ENCODE data around the gene DPPA5. TPM values are rescaled to one million over a fixed set of nuclear protein-coding genes. Genes with fewer than 3 reads are reported as not detected.

Gene DPPA5
- total and polyA plus RNA-seq, 2 donors (not counting 3 experiments of a cell fraction or from before 2014, with no cell fraction given), result not detected

GRCh38 chr6:73323323-73323722, 30.8 kb downstream of the DPPA5 start:
- intact Hi-C loops (cut with micrococcal nuclease), result no loop called here
- Histone ChIP-seq H3K4me3 (replicated peaks in 1 of 3; ENCODE audit: insufficient read depth in 1 of 3, low read depth in 1 of 3, low read length in 3 of 3) (no peak overlapping the region), H3K9me3 (replicated peaks; ENCODE audit: control insufficient read depth, insufficient read depth, low read length) (no peaks in the 10 kb centered on the region), H3K36me3 (ENCODE audit: control insufficient read depth in 2 of 2, extremely low read depth in 1 of 2, insufficient read depth in 2 of 2, low read length in 2 of 2) (no peaks in the 10 kb centered on the region), H3K27ac (ENCODE audit: insufficient read depth, low read depth, low read length) (no peak overlapping the region), H3K79me2 (ENCODE audit: control insufficient read depth, insufficient read depth, low read length) (no peaks in the 10 kb centered on the region), H3K9ac (replicated peaks; ENCODE audit: extremely low read depth, insufficient read depth, low read length) (no peak overlapping the region), H3K4me1 (ENCODE audit: control insufficient read depth, extremely low read depth, insufficient read depth, low read length) (no peaks in the 10 kb centered on the region), H2AFZ (ENCODE audit: low read depth, low read length) (no peak overlapping the region), H3K9me1 (replicated peaks; ENCODE audit: control insufficient read depth, extremely low read depth, insufficient read depth, low read length) (no peaks in the 10 kb centered on the region), H4K20me1 (replicated peaks; ENCODE audit: control insufficient read depth, extremely low read depth, insufficient read depth, low read length) (no peaks in the 10 kb centered on the region), H3K4me2 (ENCODE audit: insufficient read depth, low read length) (no peak overlapping the region), H3K27me3 (ENCODE audit: control insufficient read depth in 2 of 2, insufficient read depth in 2 of 2, low read length in 2 of 2) (peaks cover 0 to under 1% of the 10 kb centered on the region in 2 experiments)
- DNase-seq (ENCODE audit: low read depth, low spot score) (no peak), FAIRE-seq (no peak)
- CTCF ChIA-PET, result interaction anchor here (0.6 to 9.1 kb wide), 3 partner anchors 38 to 910 kb away, joined by 3 to 432 read pairs (median 46); no protein-coding TSS in a partner anchor
- dilution Hi-C loops (cut with MboI; ENCODE audit: extremely low pct_ligation_motif_present, low sequenced_read_pairs), result no loop called here
- POLR2A ChIA-PET, result no interaction called here
- no TSS peak for BruUV-seq (replicated peaks)
- no peak for TF ChIP-seq FOS (IDR thresholded peaks at IDR 0.05; ENCODE audit: borderline replicate concordance, insufficient read depth, low read length)
- TF ChIP-seq GATA2 (IDR thresholded peaks at IDR 0.05; ENCODE audit: insufficient read depth, insufficient read length, low read depth, low read length), result no peak
- no peak for TF ChIP-seq POLR2A (IDR thresholded peaks at IDR 0.05; ENCODE audit: low read depth, low read length)
- TF ChIP-seq JUN (IDR thresholded peaks at IDR 0.05; ENCODE audit: borderline replicate concordance, insufficient read depth, insufficient read length, low read depth), result no peak
- no peak for TF ChIP-seq EZH2 (IDR thresholded peaks at IDR 0.05; ENCODE audit: borderline replicate concordance, low read depth, low read length, severe bottlenecking)
- no peak for TF ChIP-seq POLR2AphosphoS5 (IDR thresholded peaks at IDR 0.05; ENCODE audit: insufficient read depth, low read depth, low read length)
- no peak for TF ChIP-seq MAX (IDR thresholded peaks at IDR 0.05; ENCODE audit: insufficient read depth, insufficient read length)
- no peak for TF ChIP-seq CTCF (IDR thresholded peaks at IDR 0.05; ENCODE audit: extremely low read depth in 1 of 2, insufficient read depth in 1 of 2, low read depth in 1 of 2, low read length in 2 of 2)
- TF ChIP-seq MYC (IDR thresholded peaks at IDR 0.05; ENCODE audit: low read depth, low read length), result no peak
